ENCODE results near the gene CBFA2T2. TPM values are rescaled to one million over a fixed set of nuclear protein-coding genes. Genes with fewer than 3 reads are reported as not detected.
A peak's percentile ranks its signal among the peaks of the same experiment; 100 is the strongest.

CBFA2T2 gene
- polyA plus RNA-seq, 1 donor (not counting 4 experiments of a cell fraction or from before 2014, with no cell fraction given): 6.8 TPM

DNA sequence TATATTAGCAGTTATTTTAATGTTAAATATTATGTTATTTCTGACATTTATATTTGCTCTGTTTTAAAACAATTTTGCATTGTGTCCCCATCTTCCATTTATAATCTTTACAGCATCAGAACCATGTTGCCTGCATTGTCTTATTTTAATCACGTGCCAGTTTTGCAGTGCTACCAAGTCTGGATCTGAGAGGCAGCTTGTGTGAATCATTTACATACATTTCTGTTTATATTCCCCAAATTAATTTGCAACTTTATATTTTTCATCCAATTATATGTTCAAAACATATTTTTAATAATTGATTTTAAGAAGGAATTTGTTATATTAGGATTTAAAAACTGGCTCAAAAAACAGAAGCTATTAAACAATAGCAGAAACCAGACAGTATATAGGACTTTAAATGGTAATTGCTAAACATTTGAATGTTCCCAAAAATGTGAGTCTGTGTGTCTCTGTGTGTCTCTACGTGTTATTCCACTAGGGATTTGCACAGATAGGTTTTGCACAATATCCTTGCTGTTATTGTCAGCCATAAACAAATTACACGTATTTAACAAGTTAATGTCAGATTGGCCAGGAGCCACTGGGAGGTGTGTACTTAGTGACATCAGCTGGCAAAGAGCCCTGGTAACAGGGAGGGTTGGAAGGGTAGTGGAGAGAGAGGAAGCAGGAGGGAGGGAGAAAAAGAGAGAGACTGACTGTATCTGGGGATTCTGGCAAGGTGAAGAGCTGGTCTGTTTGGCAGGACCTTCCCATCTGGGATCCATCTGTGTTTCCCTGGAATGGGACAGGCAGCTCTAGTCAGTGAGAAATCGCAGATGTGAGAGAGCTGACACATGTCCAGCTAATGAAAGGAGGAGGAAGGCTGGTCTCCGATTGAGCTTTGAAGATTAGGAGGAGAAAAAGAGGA is 72.1 kb downstream of the CBFA2T2 start:
- Histone ChIP-seq H3K36me3 (ENCODE audit: control insufficient read depth in 2 of 2, extremely low read depth in 1 of 2, insufficient read depth in 2 of 2, low read length in 2 of 2) (no peaks in the 10 kb centered on the region), H3K9me1 (ENCODE audit: control insufficient read depth, extremely low read depth, insufficient read depth, low read length) (no peaks in the 10 kb centered on the region), H3K4me1 (ENCODE audit: control insufficient read depth, extremely low read depth, insufficient read depth, low read length) (peaks cover 19% of the 10 kb centered on the region), H3K4me2 (ENCODE audit: control insufficient read depth, extremely low read depth, insufficient read depth, low read depth, low read length) (peak overlapping the region; percentile 63), H3K9ac (ENCODE audit: control insufficient read depth, extremely low read depth, insufficient read depth, low read length) (peak overlapping the region; percentile 57), H2AFZ (ENCODE audit: control insufficient read depth, low read length) (peak overlapping the region; percentile 5), H4K20me1 (ENCODE audit: control insufficient read depth, extremely low read depth, insufficient read depth, low read length) (no peaks in the 10 kb centered on the region), H3K9me3 (ENCODE audit: control insufficient read depth, low read depth, low read length) (no peaks in the 10 kb centered on the region), H3K4me3 (ENCODE audit: control insufficient read depth in 2 of 3, extremely low read depth in 1 of 3, insufficient read depth in 2 of 3, low read depth in 1 of 3, low read length in 3 of 3) (peak overlapping the region in 2 of 3 experiments; percentile 10 to 31), H3K27ac (ENCODE audit: control insufficient read depth, insufficient read depth, low read length) (peak overlapping the region; percentile 31), H3K79me2 (ENCODE audit: control insufficient read depth, insufficient read depth, low read length) (no peaks in the 10 kb centered on the region), H3K27me3 (ENCODE audit: control insufficient read depth, extremely low read depth, insufficient read depth, low read length) (no peaks in the 10 kb centered on the region)
- DNase-seq (ENCODE audit: low read depth, low spot score) (peak; percentile 68), FAIRE-seq (peak; percentile 75)
- dilution Hi-C loops (cut with MboI; ENCODE audit: extremely low pct_ligation_motif_present, low sequenced_read_pairs): no loop called here
- TF ChIP-seq, protein P1, sequence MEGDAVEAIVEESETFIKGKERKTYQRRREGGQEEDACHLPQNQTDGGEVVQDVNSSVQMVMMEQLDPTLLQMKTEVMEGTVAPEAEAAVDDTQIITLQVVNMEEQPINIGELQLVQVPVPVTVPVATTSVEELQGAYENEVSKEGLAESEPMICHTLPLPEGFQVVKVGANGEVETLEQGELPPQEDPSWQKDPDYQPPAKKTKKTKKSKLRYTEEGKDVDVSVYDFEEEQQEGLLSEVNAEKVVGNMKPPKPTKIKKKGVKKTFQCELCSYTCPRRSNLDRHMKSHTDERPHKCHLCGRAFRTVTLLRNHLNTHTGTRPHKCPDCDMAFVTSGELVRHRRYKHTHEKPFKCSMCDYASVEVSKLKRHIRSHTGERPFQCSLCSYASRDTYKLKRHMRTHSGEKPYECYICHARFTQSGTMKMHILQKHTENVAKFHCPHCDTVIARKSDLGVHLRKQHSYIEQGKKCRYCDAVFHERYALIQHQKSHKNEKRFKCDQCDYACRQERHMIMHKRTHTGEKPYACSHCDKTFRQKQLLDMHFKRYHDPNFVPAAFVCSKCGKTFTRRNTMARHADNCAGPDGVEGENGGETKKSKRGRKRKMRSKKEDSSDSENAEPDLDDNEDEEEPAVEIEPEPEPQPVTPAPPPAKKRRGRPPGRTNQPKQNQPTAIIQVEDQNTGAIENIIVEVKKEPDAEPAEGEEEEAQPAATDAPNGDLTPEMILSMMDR (optimal IDR thresholded peaks at IDR 0.05 in 1 of 3, IDR thresholded peaks at IDR 0.05 in 1 of 3, conservative IDR thresholded peaks at IDR 0.05 in 1 of 3; ENCODE audit: extremely low read depth in 1 of 3, insufficient read depth in 2 of 3, low read length in 3 of 3): no peak
- no peak for TF ChIP-seq EZH2 (IDR thresholded peaks at IDR 0.05; ENCODE audit: low read length)

DNA sequence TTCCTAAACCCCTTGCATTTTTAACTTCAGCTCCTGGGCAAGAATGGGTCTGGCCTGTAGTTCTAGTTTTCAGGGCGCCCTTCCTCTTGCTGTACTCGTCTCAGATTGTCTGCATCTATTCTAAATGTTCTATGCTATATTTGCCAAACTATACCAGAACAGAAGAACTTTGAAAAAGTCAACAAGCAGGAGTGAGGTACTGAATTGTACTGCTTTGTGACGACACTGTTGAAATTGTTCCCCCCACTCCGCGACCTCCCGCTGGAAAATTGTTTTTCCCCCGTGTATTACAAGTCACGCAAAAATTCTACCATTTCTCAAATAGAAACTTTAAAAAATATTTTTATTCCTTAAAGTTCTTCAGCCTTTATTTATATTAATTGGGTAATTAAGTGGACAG is 73.9 kb downstream of the CBFA2T2 start:
- no peak overlapping the region for H3K4me2 ChIP-seq (ENCODE audit: control insufficient read depth, extremely low read depth, insufficient read depth, low read depth, low read length)
- no peaks in the 10 kb centered on the region for H3K36me3 ChIP-seq (ENCODE audit: control insufficient read depth in 2 of 2, extremely low read depth in 1 of 2, insufficient read depth in 2 of 2, low read length in 2 of 2)
- no peaks in the 10 kb centered on the region for H3K9me3 ChIP-seq (ENCODE audit: control insufficient read depth, low read depth, low read length)
- H3K79me2 ChIP-seq (ENCODE audit: control insufficient read depth, insufficient read depth, low read length): peaks cover 4% of the 10 kb centered on the region
- H2AFZ ChIP-seq (ENCODE audit: control insufficient read depth, low read length): no peak overlapping the region
- TF ChIP-seq, protein P1 (optimal IDR thresholded peaks at IDR 0.05 in 1 of 3, IDR thresholded peaks at IDR 0.05 in 1 of 3, conservative IDR thresholded peaks at IDR 0.05 in 1 of 3; ENCODE audit: extremely low read depth in 1 of 3, insufficient read depth in 2 of 3, low read length in 3 of 3): no peak
- no peak for TF ChIP-seq EZH2 (IDR thresholded peaks at IDR 0.05; ENCODE audit: low read length)
- dilution Hi-C loops (cut with MboI; ENCODE audit: extremely low pct_ligation_motif_present, low sequenced_read_pairs): no loop called here
- no peak overlapping the region for H3K27ac ChIP-seq (ENCODE audit: control insufficient read depth, insufficient read depth, low read length)
- H3K4me1 ChIP-seq (ENCODE audit: control insufficient read depth, extremely low read depth, insufficient read depth, low read length): peaks cover 22% of the 10 kb centered on the region
- H4K20me1 ChIP-seq (ENCODE audit: control insufficient read depth, extremely low read depth, insufficient read depth, low read length): no peaks in the 10 kb centered on the region
- H3K9ac ChIP-seq (ENCODE audit: control insufficient read depth, extremely low read depth, insufficient read depth, low read length): no peak overlapping the region
- H3K4me3 ChIP-seq (ENCODE audit: control insufficient read depth in 2 of 3, extremely low read depth in 1 of 3, insufficient read depth in 2 of 3, low read depth in 1 of 3, low read length in 3 of 3): no peak overlapping the region
- no peaks in the 10 kb centered on the region for H3K9me1 ChIP-seq (ENCODE audit: control insufficient read depth, extremely low read depth, insufficient read depth, low read length)
- no peaks in the 10 kb centered on the region for H3K27me3 ChIP-seq (ENCODE audit: control insufficient read depth, extremely low read depth, insufficient read depth, low read length)
- DNase-seq (ENCODE audit: low read depth, low spot score): no peak
- no peak for FAIRE-seq

Measured in keratinocyte (primary cell).